ENCODE results near the gene ARID1A. TPM values are rescaled to one million over a fixed set of nuclear protein-coding genes. Genes with fewer than 3 reads are reported as not detected.

The ARID1A gene
- total and polyA plus RNA-seq, 2 of the 4 experiments (the other 2 are of a cell fraction): 14.0 to 40.7 TPM

DNA sequence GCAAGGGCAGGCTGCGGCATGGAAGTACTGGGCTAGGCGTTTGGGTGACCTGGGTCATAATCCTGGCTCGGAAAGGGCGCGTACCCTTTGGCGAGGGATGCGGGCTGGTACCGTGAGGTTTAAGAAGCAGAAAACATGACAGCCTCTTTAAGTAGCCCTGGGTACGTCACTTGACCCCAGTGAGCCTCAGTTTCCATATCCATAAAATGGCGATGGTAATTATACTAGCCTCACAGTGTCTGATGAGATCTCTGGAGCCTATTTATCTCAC lies 92.6 kb downstream of the ARID1A start (continued):
- TF ChIP-seq ELK1 (IDR thresholded peaks at IDR 0.05; ENCODE audit: borderline replicate concordance, low read depth, low read length) (no peak), RCOR1 (IDR thresholded peaks at IDR 0.05; ENCODE audit: insufficient replicate concordance, low read length) (no peak)

- peak overlapping the region; percentile 96 for H4K5ac ChIP-seq (ENCODE audit: low read depth, low read length)
- ATAC-seq (ENCODE audit: low read depth) (peak; percentile 30), DNase-seq (peak; percentile 83)
- H2BK15ac ChIP-seq (ENCODE audit: low read depth, low read length): peak overlapping the region; percentile 55
- peak overlapping the region; percentile 99 for H3K56ac ChIP-seq (ENCODE audit: extremely low read depth, insufficient read depth, low read length)
- peak overlapping the region; percentile 97 for H3K4ac ChIP-seq (ENCODE audit: low read depth, low read length)
- 7% methylated on average over 10 of the region's 19 CpGs; no CpG with 5 or more reads in 1 of the 2 experiments for WGBS, 2 experiments (ENCODE audit: extremely low coverage in 2 of 2, insufficient read length in 1 of 2)
- intact Hi-C loops (cut with micrococcal nuclease) (loop anchor here (1.0 kb wide), 4 partner anchors 91 to 289 kb away; no protein-coding TSS in a partner anchor), in situ Hi-C loops (cut with MboI; ENCODE audit: low sequenced_read_pairs) (loop anchor here (5.0 kb wide), 1 partner anchor 97 kb away; no protein-coding TSS in a partner anchor), dilution Hi-C loops (cut with HindIII; ENCODE audit: low sequenced_read_pairs, unreplicated experiment) (loop anchor here (25.0 kb wide), 1 partner anchor 202 kb away; no protein-coding TSS in a partner anchor)
- H4K8ac ChIP-seq (ENCODE audit: low read depth in 2 of 2, low read length in 2 of 2): peak overlapping the region; percentile 96 to 99
- peaks cover 25 to 45% of the 10 kb centered on the region in 2 experiments; a peak in 3 of 4 replicates for H3K79me1 ChIP-seq (ENCODE audit: low read depth in 1 of 2, low read length in 2 of 2)
- peak overlapping the region; percentile 55 for H2AFZ ChIP-seq (replicated peaks; ENCODE audit: low read length, poor library complexity)
- H3K4me1 ChIP-seq (ENCODE audit: control insufficient read depth, insufficient read depth, low read length): peaks cover 28% of the 10 kb centered on the region
- peak overlapping the region; percentile 97 for H3K4me2 ChIP-seq (ENCODE audit: low read depth, low read length)
- H3K14ac ChIP-seq (replicated peaks; ENCODE audit: low read depth, low read length): peak overlapping the region; percentile 93
- H4K91ac ChIP-seq (ENCODE audit: insufficient read depth, low read depth, low read length): peak overlapping the region; percentile 95
- peak overlapping the region; percentile 62 for H2BK20ac ChIP-seq (ENCODE audit: low read depth, low read length)
- peak overlapping the region; percentile 72 for H3K4me3 ChIP-seq (ENCODE audit: insufficient read depth, low read depth, low read length)
- H3K9me1 ChIP-seq (ENCODE audit: insufficient read depth, low read length): peaks cover 13% of the 10 kb centered on the region
- no peaks in the 10 kb centered on the region for H3K9me3 ChIP-seq (ENCODE audit: control insufficient read depth, insufficient read depth, low read length)
- H3K23ac ChIP-seq (ENCODE audit: low read depth, low read length): peak overlapping the region; percentile 85
- no peaks in the 10 kb centered on the region for H3K27me3 ChIP-seq (ENCODE audit: control insufficient read depth, insufficient read depth, low read length)
- peak overlapping the region; percentile 93 for H3K9ac ChIP-seq (ENCODE audit: low read depth, low read length)
- peak overlapping the region; percentile 33; the same call in 1 of the 2 replicates for H3K18ac ChIP-seq (ENCODE audit: low read depth, low read length)
- peaks cover 5% of the 10 kb centered on the region; the same call in 1 of the 2 replicates for H4K20me1 ChIP-seq (ENCODE audit: insufficient read depth, low read length)
- ChIA-PET CTCF (interaction anchor here (0.5 to 4.7 kb wide), 15 partner anchors 11 to 624 kb away, joined by 3 to 20 read pairs (median 3); partner anchors contain the start of gene ARID1A), POLR2A (ENCODE audit: unreplicated experiment) (interaction anchor here (0.6 to 2.2 kb wide), 6 partner anchors 8 to 175 kb away, joined by 3 to 13 read pairs (median 3); no protein-coding TSS in a partner anchor)
- H2AK9ac ChIP-seq (replicated peaks; ENCODE audit: low read depth, low read length, poor library complexity): peak overlapping the region; percentile 99
- peaks cover 1% of the 10 kb centered on the region for H3K36me3 ChIP-seq (ENCODE audit: control insufficient read depth, insufficient read depth, low read length)
- peak overlapping the region; percentile 97 for H2AK5ac ChIP-seq (ENCODE audit: low read depth, low read length)
- BruUV-seq (replicated peaks): no TSS peak
- peak overlapping the region; percentile 96 for H2BK5ac ChIP-seq (ENCODE audit: low read depth, low read length, poor library complexity, severe bottlenecking)
- peak overlapping the region; percentile 51 for H3K27ac ChIP-seq (ENCODE audit: insufficient read depth, low read length)
- peak overlapping the region; percentile 99 for H2BK120ac ChIP-seq (ENCODE audit: low read depth, low read length)
- peak; percentile 98 for TF ChIP-seq RAD21 (IDR thresholded peaks at IDR 0.05; ENCODE audit: low read length)
- no peak for TF ChIP-seq RCOR1 (IDR thresholded peaks at IDR 0.05; ENCODE audit: insufficient replicate concordance, low read length)
- TF ChIP-seq MXI1 (IDR thresholded peaks at IDR 0.05; ENCODE audit: borderline replicate concordance, low read depth, low read length): peak; percentile 40; the same call in 1 of the 2 replicates
- TF ChIP-seq RFX5 (IDR thresholded peaks at IDR 0.05; ENCODE audit: low read depth, low read length): no peak
- TF ChIP-seq CHD1 (IDR thresholded peaks at IDR 0.05; ENCODE audit: low read depth, low read length): no peak; the same call in 1 of the 2 replicates
- no peak for TF ChIP-seq ELK1 (IDR thresholded peaks at IDR 0.05; ENCODE audit: borderline replicate concordance, low read depth, low read length)
- TF ChIP-seq SMC3 (IDR thresholded peaks at IDR 0.05; ENCODE audit: low read depth, low read length): peak; percentile 97
- peak; percentile 31; the same call in 1 of the 2 replicates for TF ChIP-seq CEBPB (IDR thresholded peaks at IDR 0.05; ENCODE audit: low read depth, low read length)
- no peak for TF ChIP-seq NFE2L2 (IDR thresholded peaks at IDR 0.05; ENCODE audit: low read depth, low read length)
- TF ChIP-seq, protein P1, sequence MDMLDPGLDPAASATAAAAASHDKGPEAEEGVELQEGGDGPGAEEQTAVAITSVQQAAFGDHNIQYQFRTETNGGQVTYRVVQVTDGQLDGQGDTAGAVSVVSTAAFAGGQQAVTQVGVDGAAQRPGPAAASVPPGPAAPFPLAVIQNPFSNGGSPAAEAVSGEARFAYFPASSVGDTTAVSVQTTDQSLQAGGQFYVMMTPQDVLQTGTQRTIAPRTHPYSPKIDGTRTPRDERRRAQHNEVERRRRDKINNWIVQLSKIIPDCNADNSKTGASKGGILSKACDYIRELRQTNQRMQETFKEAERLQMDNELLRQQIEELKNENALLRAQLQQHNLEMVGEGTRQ (IDR thresholded peaks at IDR 0.05; ENCODE audit: low read depth, low read length): no peak
- no peak for TF ChIP-seq FOS (IDR thresholded peaks at IDR 0.05; ENCODE audit: low read depth, low read length)
These were observed 93.2 kb downstream of the ARID1A start for GRCh38 chr1:26788836-26789611.
